ENCODE measurements around the gene ABITRAM. TPM values are rescaled to one million over a fixed set of nuclear protein-coding genes. Genes with fewer than 3 reads are reported as not detected.
"Not testable (repeated sequence)": the region's sequence is repeated elsewhere in the genome, so short reads cannot be mapped to it uniquely, and the experiment has no call there.

Gene ABITRAM
- total and polyA plus RNA-seq, 4 experiments from 2014 or later = 9.0 to 27.0 (median 13.6) TPM

DNA sequence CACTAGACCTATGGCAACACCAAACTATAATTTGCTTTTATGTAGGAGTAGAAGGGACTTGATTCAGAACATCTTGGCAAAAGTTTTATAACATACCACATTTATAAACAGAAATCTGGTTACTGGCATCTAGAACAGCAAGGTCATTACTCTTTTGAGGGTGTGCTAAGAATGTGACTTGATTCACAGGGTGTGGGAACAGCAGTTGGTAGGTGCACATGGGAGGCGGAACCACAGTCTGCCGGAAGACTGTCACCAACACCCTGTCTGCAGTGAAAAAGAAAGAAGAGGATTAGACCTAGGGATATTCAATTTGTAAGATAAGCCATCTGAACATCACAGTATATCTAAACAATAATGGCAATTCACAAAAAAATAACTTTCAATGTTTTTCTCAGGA lies 23.3 kb upstream of the ABITRAM start:
- Mint-ChIP-seq H3K4me3 (no peak overlapping the region), H3K9me3 (peaks cover 0 to 1% (median 0%) of the 10 kb centered on the region in 8 donors), H3K4me1 (peaks cover 14 to 26% (median 21%) of the 10 kb centered on the region in 4 donors), H3K27ac (peak overlapping the region in 6 of 7 donors; percentile 37 to 93 (median 86)), H3K36me3 (peaks cover 56 to 78% of the 10 kb centered on the region in 2 donors), H3K27me3 (no peaks in the 10 kb centered on the region)
- ChIA-PET CTCF (ENCODE audit: partially characterized antibody) (interaction anchor here (1.1 kb wide), 1 partner anchor 42 kb away, joined by 3 read pairs; no protein-coding TSS in a partner anchor), POLR2A (ENCODE audit: partially characterized antibody) (no interaction called here)
- intact Hi-C loops (cut with micrococcal nuclease) = no loop called here
- Histone ChIP-seq H3K9me3 (ENCODE audit: control insufficient read depth in 1 of 2, low read length in 2 of 2) (no peaks in the 10 kb centered on the region), H3K4me1 (ENCODE audit: insufficient read depth, low read length) (peaks cover 17% of the 10 kb centered on the region), H3K4me3 (ENCODE audit: low read length in 2 of 2) (no peak overlapping the region), H3K27ac (ENCODE audit: low read depth, low read length) (peak overlapping the region; percentile 30), H3K36me3 (ENCODE audit: insufficient read depth, low read length) (peaks cover 33% of the 10 kb centered on the region), H3K27me3 (ENCODE audit: insufficient read depth, low read length) (no peaks in the 10 kb centered on the region)
- no peak for DNase-seq

- Mint-ChIP-seq H3K9me3 (peaks cover 0 to 1% (median 0%) of the 10 kb centered on the region in 8 donors), H3K36me3 (peaks cover 52 to 74% of the 10 kb centered on the region in 2 donors), H3K4me3 (peak overlapping the region in 5 of 8 donors; percentile 2 to 74 (median 70)), H3K27me3 (no peaks in the 10 kb centered on the region), H3K4me1 (peaks cover 14 to 26% (median 21%) of the 10 kb centered on the region in 4 donors), H3K27ac (peak overlapping the region in 5 of 7 donors; percentile 21 to 93 (median 89))
- intact Hi-C loops (cut with micrococcal nuclease) = no loop called here
- H3K27ac ChIP-seq (ENCODE audit: low read depth, low read length) = no peak overlapping the region
- H3K4me3 ChIP-seq (ENCODE audit: low read length in 2 of 2) = no peak overlapping the region
- H3K36me3 ChIP-seq (ENCODE audit: insufficient read depth, low read length) = peaks cover 37% of the 10 kb centered on the region
- ChIA-PET CTCF (ENCODE audit: partially characterized antibody) (no interaction called here), POLR2A (ENCODE audit: partially characterized antibody) (no interaction called here)
- H3K4me1 ChIP-seq (ENCODE audit: insufficient read depth, low read length) = peaks cover 17% of the 10 kb centered on the region
- H3K9me3 ChIP-seq (ENCODE audit: control insufficient read depth in 1 of 2, low read length in 2 of 2) = no peaks in the 10 kb centered on the region
- no peaks in the 10 kb centered on the region for H3K27me3 ChIP-seq (ENCODE audit: insufficient read depth, low read length)
- peak in 4 of 5 donors; percentile 24 to 49 (median 35) for DNase-seq
These were observed 22.4 kb upstream of the ABITRAM start for GRCh38 chr9:108911820-108912219.

- DNase-seq = no peak
- CTCF ChIA-PET (ENCODE audit: partially characterized antibody) = no interaction called here
- H3K27ac ChIP-seq (ENCODE audit: low read depth, low read length) = no peak overlapping the region
- H3K27ac Mint-ChIP-seq = peak overlapping the region in 1 of 7 donors; percentile 78
- intact Hi-C loops (cut with micrococcal nuclease) = no loop called here
- no peaks in the 10 kb centered on the region for H3K27me3 Mint-ChIP-seq
- no peaks in the 10 kb centered on the region for H3K9me3 ChIP-seq (ENCODE audit: control insufficient read depth in 1 of 2, low read length in 2 of 2)
- H3K4me1 Mint-ChIP-seq = peaks cover 14 to 26% (median 22%) of the 10 kb centered on the region in 4 donors
- H3K36me3 Mint-ChIP-seq = peaks cover 40 to 71% of the 10 kb centered on the region in 2 donors
- no peak overlapping the region for H3K4me3 Mint-ChIP-seq
- no peaks in the 10 kb centered on the region for H3K27me3 ChIP-seq (ENCODE audit: insufficient read depth, low read length)
- H3K4me3 ChIP-seq (ENCODE audit: low read length in 2 of 2) = no peak overlapping the region
- peaks cover 35% of the 10 kb centered on the region for H3K36me3 ChIP-seq (ENCODE audit: insufficient read depth, low read length)
- H3K4me1 ChIP-seq (ENCODE audit: insufficient read depth, low read length) = peaks cover 17% of the 10 kb centered on the region
- POLR2A ChIA-PET (ENCODE audit: partially characterized antibody) = no interaction called here
- peaks cover 0 to under 1% (median 0%) of the 10 kb centered on the region in 8 donors for H3K9me3 Mint-ChIP-seq
These were observed 20.8 kb upstream of the ABITRAM start for GRCh38 chr9:108913391-108913790.

DNA sequence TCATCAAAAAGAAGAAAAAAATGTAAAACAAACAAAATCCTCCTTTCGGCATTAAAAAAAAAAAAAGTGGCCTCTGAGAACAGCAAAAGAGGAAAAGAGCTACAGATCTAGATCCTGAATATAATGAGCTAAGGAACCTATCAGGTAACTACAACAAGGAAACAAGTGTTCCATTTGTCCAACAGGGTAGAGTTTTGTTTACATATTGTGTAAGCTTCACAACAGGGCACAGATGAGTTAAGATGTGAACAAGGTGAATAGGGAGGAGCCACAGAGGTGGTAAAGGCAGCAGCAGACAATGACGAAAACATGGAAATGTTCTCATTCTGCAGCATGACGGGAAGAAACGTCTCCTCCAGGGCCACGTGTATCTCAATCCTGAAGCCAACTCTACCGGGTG lies 14.7 kb upstream of the ABITRAM start:
- DNase-seq = no peak
- H3K27ac Mint-ChIP-seq = peak overlapping the region in 3 of 7 donors; percentile 37 to 70 (median 58)
- H3K36me3 Mint-ChIP-seq = peaks cover 47 to 78% of the 10 kb centered on the region in 2 donors
- peaks cover 46% of the 10 kb centered on the region for H3K36me3 ChIP-seq (ENCODE audit: insufficient read depth, low read length)
- no peaks in the 10 kb centered on the region for H3K27me3 Mint-ChIP-seq
- peaks cover 0 to 4% (median 1%) of the 10 kb centered on the region in 4 donors for H3K4me1 Mint-ChIP-seq
- intact Hi-C loops (cut with micrococcal nuclease) = no loop called here
- H3K4me1 ChIP-seq (ENCODE audit: insufficient read depth, low read length) = no peaks in the 10 kb centered on the region
- no peak overlapping the region for H3K4me3 Mint-ChIP-seq
- no peaks in the 10 kb centered on the region for H3K9me3 ChIP-seq (ENCODE audit: control insufficient read depth in 1 of 2, low read length in 2 of 2)
- CTCF ChIA-PET (ENCODE audit: partially characterized antibody) = no interaction called here
- H3K27me3 ChIP-seq (ENCODE audit: insufficient read depth, low read length) = no peaks in the 10 kb centered on the region
- no peak overlapping the region for H3K4me3 ChIP-seq (ENCODE audit: low read length in 2 of 2)
- H3K27ac ChIP-seq (ENCODE audit: low read depth, low read length) = no peak overlapping the region
- POLR2A ChIA-PET (ENCODE audit: partially characterized antibody) = no interaction called here
- H3K9me3 Mint-ChIP-seq = no peaks in the 10 kb centered on the region

GRCh38 chr9:108920401-108920800 lies 13.8 kb upstream of the ABITRAM start:
- H3K27me3 Mint-ChIP-seq; H3K4me3 Mint-ChIP-seq; H3K4me1 ChIP-seq (ENCODE audit: insufficient read depth, low read length); H3K4me1 Mint-ChIP-seq; DNase-seq; H3K4me3 ChIP-seq (ENCODE audit: low read length in 2 of 2); H3K9me3 Mint-ChIP-seq; H3K27me3 ChIP-seq (ENCODE audit: insufficient read depth, low read length); H3K27ac Mint-ChIP-seq; H3K27ac ChIP-seq (ENCODE audit: low read depth, low read length); intact Hi-C loops (cut with micrococcal nuclease); H3K9me3 ChIP-seq (ENCODE audit: control insufficient read depth in 1 of 2, low read length in 2 of 2): not testable (repeated sequence)
- H3K36me3 ChIP-seq (ENCODE audit: insufficient read depth, low read length) = peaks cover 52% of the 10 kb centered on the region
- POLR2A ChIA-PET (ENCODE audit: partially characterized antibody) = interaction anchor here (0.7 kb wide), 1 partner anchor 199 kb away, joined by 3 read pairs; the partner anchor contains the start of gene TMEM245
- peaks cover 54 to 83% of the 10 kb centered on the region in 2 donors for H3K36me3 Mint-ChIP-seq
- CTCF ChIA-PET (ENCODE audit: partially characterized antibody) = interaction anchor here (0.7 kb wide), 2 partner anchors 10 to 34 kb away, joined by 3 to 4 read pairs; no protein-coding TSS in a partner anchor

GRCh38 chr9:108921200-108921599 lies 13.0 kb upstream of the ABITRAM start:
- H3K36me3 Mint-ChIP-seq = peaks cover 55 to 83% of the 10 kb centered on the region in 2 donors
- no peaks in the 10 kb centered on the region for H3K27me3 Mint-ChIP-seq
- H3K27ac Mint-ChIP-seq = peak overlapping the region in 1 of 7 donors; percentile 37
- POLR2A ChIA-PET (ENCODE audit: partially characterized antibody) = no interaction called here
- Histone ChIP-seq H3K36me3 (ENCODE audit: insufficient read depth, low read length) (peaks cover 53% of the 10 kb centered on the region), H3K27ac (ENCODE audit: low read depth, low read length) (no peak overlapping the region), H3K4me1 (ENCODE audit: insufficient read depth, low read length) (no peaks in the 10 kb centered on the region), H3K9me3 (ENCODE audit: control insufficient read depth in 1 of 2, low read length in 2 of 2) (no peaks in the 10 kb centered on the region), H3K27me3 (ENCODE audit: insufficient read depth, low read length) (no peaks in the 10 kb centered on the region), H3K4me3 (ENCODE audit: low read length in 2 of 2) (no peak overlapping the region)
- no peaks in the 10 kb centered on the region for H3K9me3 Mint-ChIP-seq
- DNase-seq = no peak
- H3K4me1 Mint-ChIP-seq = peaks cover 0 to 6% (median 1%) of the 10 kb centered on the region in 4 donors
- intact Hi-C loops (cut with micrococcal nuclease) = no loop called here
- CTCF ChIA-PET (ENCODE audit: partially characterized antibody) = interaction anchor here (0.6 kb wide), 1 partner anchor 1635 kb away, joined by 3 read pairs; no protein-coding TSS in a partner anchor
- H3K4me3 Mint-ChIP-seq = no peak overlapping the region

DNA sequence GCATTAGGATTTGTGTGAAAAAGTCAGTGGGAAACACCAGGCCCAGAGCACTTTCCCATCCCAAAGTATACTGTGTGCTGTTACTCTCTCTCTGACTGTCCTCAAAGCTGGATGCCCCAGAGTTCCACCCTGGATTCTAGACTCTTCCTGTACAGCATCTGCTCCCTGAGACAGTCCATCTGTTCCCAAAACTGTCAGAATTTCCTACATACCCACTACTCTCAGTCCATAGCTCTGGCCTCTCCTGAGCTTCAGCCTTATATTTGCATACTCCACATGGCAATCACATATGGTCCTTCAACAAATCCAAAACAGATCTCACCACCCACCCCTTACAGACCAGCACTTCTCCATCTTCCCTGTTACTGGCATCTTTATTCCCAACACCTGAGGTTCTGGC lies 9.7 kb upstream of the ABITRAM start:
- peaks cover 66% of the 10 kb centered on the region for H3K36me3 ChIP-seq (ENCODE audit: insufficient read depth, low read length)
- H3K4me1 Mint-ChIP-seq = peaks cover 0 to 8% (median 6%) of the 10 kb centered on the region in 4 donors

More for the DNA sequence above, 9.7 kb upstream of the ABITRAM start:
- peaks cover 71 to 89% of the 10 kb centered on the region in 2 donors for H3K36me3 Mint-ChIP-seq
- H3K4me1 ChIP-seq (ENCODE audit: insufficient read depth, low read length) = no peaks in the 10 kb centered on the region
- H3K27ac ChIP-seq (ENCODE audit: low read depth, low read length) = no peak overlapping the region
- no peaks in the 10 kb centered on the region for H3K27me3 Mint-ChIP-seq
- peak overlapping the region in 4 of 7 donors; percentile 24 to 72 (median 28) for H3K27ac Mint-ChIP-seq
- no peaks in the 10 kb centered on the region for H3K9me3 ChIP-seq (ENCODE audit: control insufficient read depth in 1 of 2, low read length in 2 of 2)
- no peaks in the 10 kb centered on the region for H3K9me3 Mint-ChIP-seq
- H3K4me3 ChIP-seq (ENCODE audit: low read length in 2 of 2) = no peak overlapping the region
- CTCF ChIA-PET (ENCODE audit: partially characterized antibody) = interaction anchor here (3.9 kb wide), 1 partner anchor 29 kb away, joined by 15 read pairs; no protein-coding TSS in a partner anchor
- no peak for DNase-seq
- intact Hi-C loops (cut with micrococcal nuclease) = no loop called here
- no peak overlapping the region for H3K4me3 Mint-ChIP-seq
- H3K27me3 ChIP-seq (ENCODE audit: insufficient read depth, low read length) = no peaks in the 10 kb centered on the region
- POLR2A ChIA-PET (ENCODE audit: partially characterized antibody) = no interaction called here

All from CD4-positive, alpha-beta memory T cell (primary cell).